Occipital lobe (tissue), 2 donors: ENCODE measurements around the gene COLQ. TPM values are rescaled to one million over a fixed set of nuclear protein-coding genes. Genes with fewer than 3 reads are reported as not detected.

Experiments used
- DNase-seq: peaks from one replicate; lab custom pipeline; 2025; lab: John Stamatoyannopoulos, UW
- total RNA-seq: library from RNA; depleted of rRNA; stranded (reverse); fragments of >200 nt; gene quantifications from one replicate; pipeline ENCODE4 v1.2.3, GENCODE V29; 2014

Gene COLQ
- total RNA-seq, 1 donor from 2014 or later: 3.0 TPM

DNA sequence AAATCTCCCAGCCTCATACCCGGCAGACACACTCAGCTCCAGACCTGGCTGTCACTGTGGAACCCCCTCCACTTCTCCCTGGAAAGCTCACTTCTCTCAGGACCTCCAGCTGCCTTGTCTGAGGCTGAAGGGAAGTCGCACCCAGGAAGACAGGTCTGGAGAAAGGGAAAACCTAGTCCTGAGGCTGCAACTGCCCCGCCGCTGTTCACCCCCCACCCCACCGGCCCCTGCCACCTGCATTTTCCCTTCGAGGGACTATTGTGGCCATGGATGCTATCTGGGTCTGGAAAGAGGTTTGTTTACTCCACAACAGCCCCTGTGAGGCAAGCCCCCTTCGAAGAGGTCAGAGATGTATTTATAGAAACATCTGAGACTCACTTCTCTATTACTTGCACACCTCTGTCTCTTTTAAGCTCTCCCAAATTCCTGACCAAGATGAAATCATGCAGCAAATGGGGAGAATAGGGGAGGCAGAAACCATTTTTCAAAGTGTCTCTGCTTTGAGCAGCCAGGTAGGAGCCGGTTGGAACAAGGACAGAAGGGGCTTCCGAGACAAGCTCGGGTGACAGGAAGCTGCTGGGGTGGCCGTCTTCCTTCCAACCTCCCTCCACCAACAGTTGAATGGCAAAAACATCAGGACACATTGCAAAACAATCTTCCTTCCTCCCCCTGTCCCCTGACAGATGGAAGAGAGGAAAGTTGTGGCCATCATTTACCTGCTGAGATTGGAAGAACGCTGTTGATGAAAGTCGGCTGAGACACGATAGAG, 518 bp downstream of the COLQ start:
- DNase-seq: no peak

DNA sequence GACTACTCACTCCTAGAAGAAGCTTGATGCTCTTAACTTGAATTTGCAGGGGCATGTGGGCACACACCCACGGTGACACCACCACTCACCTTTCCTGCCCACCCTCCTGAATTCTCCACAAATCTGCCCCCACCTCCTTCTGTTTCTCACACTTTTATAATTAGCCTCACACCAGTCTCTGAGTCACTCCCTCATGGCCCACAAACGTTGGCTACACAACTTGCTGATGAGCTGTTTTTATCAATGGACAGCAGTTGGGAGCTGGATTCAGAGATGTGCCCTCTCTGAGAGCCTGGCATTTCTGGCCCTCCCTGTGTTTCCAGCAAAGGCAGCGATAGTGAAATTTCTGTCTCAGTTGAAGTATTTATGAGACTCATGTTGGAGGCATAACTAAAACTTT, 1.3 kb downstream of the COLQ start:
- DNase-seq: no peak

DNA sequence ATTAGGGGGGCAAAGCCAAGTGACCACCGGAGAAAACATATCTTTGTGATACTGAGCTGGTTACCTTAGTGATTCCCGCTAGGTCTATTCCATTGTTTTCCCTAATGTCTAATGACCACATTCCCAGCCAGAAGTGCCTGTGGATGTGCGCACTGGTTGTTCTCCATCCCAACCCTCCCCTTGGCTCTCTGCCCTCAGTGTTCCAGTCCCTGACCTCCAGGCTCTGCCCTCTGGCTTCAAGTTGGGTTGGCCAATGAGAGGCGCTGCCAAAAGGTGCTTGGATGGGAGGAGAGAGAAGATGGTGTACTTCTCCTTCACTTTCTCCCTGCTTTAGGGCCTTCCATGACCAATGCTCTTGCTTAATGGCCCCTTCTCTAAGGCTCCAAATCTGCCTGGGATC, 2.4 kb downstream of the COLQ start:
- no peak for DNase-seq

DNA sequence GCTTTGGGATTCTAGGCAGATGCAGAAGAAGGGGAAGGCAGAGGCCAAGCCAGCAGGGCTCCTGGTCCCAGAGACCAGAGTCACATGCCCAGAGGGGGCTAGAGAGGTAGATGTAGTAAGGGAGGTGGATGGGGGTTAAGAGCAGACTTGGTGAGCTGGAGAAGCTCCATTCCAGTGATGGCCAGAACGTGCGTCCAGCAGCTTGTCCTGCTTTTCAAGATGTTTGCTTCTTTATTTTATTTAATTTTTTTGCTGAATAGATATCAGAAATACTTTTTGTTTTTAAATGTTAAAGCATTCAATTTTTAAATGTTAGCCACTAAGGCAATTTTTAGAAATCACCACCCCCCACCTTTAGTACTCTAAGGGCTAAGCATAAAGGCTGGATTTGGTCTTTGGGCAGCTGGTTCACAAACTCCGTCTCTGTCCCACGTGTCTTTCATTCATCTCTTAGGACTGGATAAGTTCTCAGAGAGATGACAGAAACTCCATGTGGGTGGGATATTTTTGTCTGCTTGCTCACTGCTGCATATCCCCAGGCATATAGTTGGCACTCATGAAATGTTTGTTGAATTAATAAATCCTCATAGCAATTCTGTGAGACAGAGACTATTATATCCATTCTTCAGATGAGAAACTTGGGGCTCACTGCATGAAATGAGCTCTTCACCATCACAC, 6.7 kb downstream of the COLQ start:
- DNase-seq: no peak

DNA sequence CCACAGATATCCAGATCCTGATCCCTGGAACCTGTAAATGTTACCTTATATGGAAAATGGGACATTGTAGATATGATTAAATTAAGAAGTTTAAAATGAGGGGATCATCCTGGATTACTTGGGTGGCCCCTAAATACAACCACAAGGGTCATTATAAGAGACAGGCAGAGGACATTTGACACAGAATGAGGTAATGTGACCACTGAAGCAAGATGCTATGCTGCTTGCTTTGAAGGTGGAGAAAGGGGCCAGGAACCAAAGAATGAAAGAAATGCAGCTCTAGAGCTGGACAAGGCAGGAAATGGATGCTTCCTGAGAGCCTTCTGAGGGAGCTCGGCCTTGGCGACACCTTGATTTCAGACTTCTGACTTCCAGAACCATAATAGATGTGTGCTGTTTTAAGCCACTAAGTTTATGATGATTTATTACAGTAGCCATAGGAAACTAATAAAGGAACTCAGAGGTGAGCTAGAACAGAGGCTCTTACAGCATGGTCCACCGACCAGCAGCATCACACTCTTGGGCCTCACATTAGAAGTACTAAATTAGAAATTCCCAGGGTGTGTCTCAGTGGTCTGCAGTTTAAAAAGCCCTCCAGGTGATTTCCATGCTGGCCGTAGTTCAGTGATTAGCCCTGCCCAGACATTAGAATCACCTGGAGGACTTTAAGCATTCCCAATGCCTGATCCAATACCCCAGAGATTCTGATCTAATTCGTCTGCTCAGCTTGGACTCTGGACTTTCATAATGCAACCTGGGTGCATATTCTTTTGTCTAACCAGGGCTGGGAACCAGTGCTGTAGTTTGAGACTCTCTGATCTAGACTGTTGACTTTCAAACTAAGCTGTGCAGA, 7.5 kb downstream of the COLQ start:
- no peak for DNase-seq

DNA sequence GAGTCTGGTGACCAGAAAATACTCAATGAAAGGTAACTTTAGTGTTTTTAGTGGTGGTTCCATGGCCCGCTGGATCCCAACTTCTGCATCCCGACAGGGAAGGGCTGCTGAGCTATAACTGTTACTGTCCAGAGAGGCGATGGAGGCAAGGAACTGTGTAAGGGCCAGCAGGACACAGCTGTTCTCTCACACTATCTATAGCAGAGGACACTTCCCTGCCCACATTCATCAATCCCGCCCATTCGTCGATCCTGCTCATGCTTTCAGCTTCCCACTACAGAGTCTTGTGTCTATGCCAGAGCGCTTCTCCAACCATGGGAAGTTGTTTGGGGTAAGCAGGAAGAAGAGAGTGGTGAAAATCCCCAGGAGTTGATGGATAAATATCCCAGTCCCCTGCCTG, 8.4 kb downstream of the COLQ start:
- DNase-seq: no peak

DNA sequence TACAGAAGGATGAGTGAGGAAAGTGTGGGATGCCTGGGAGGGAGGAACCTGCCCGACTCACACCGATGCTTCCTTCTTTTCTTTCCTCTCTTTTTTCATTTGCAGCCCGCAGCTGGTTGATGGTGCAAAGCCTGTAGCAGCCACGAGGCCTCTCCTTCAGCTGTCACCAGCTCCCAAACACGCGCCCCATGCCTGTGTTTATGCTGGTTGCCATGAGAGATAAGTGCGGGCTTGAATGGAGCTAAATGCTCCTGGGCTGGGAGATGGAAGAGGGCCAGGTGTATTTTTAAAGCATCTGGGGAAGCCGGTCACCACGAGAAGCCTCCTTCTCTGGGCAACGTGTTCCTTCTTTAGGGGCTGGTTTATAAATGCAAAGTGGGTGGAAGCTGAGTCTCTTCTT, 9.3 kb downstream of the COLQ start:
- DNase-seq: peak; percentile 61

DNA sequence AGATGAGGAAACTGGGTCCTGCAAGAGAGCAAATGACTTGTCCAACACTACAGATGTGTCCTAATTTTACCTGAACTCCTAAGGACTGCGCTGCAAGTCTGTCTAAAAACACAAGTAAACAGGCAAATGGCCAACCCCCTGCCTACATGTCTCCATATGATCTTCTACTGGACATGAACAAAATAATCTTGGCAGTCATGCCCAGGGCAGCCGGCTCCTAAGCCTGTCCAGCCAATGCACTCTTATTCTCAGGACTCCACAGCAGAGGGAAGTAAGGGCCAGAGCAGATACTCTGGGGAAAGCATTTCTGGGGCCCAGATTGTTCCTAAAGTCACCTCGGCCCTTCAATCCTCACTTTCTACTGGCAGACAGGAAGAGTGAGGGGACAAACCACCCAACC, 10.3 kb downstream of the COLQ start:
- no peak for DNase-seq

DNA sequence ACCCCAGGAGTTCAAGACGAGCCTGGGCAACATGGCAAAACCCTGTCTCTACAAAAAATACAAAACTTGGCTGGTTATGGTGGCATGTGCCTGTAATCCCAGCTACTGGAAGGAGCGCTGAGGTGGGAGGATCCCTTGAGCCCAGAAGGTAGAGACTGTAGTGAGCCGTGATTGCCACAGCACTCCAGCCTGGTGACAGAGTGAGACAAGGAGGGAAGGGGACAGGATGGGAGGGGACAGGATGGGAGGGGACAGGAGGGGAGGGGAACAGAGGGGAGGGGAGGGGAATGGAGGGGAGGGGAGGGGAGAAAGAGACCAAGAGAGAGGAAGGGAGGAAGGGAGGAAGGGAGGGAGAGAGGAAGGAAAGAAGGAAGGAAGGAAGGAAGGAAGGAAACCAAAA, 11.0 kb downstream of the COLQ start:
- DNase-seq: no peak

DNA sequence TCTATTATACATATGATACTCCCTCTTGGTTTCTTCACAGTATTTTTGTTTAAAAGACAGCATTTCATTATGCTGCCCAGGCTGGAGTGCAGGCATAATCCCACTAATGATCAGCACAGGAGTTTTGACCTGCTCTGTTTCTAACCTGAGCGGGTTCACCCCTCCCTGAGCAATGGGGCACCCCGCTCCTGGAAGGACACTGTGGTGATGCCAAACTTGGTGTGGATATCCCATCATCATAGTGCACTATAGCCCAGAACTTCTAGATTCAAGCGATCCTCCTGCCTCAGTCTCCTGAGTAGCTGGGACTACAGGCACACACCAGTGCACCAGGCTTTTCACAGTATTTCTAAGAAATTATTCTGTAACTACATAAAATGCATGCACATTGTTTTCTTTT, 14.9 kb downstream of the COLQ start:
- DNase-seq: no peak

DNA sequence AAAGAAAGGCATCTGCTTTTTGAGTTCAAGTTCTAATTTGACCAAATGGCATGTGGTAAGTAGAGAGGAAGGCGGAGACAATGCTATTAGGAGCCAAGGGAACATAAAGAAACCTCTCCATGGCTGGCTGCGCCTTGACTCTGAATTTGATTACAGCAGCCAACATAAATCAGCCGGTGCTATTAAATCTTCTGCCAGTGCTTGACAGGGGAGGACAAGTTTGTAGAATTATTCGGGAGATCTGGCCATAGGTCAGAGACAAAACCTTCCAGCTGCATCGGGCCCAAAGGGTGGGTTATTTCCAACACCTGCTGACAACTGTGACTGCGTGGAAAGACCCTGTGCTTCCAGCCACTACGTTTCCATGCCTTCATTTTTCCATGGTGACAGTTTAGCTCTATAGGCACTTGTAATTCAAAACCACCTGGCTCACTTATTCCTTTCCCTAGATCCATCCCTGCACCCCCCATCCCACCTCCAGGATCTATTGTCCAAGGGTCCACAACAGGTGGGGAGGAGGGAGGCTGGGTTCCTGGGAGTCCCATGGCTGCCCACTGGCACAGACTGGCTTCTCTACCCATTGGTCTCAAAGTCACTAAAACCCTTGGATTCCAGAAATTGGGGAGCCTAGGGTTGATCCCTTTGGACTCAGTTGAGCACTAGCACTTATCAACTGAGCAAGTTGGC, 15.9 kb downstream of the COLQ start:
- no peak for DNase-seq

DNA sequence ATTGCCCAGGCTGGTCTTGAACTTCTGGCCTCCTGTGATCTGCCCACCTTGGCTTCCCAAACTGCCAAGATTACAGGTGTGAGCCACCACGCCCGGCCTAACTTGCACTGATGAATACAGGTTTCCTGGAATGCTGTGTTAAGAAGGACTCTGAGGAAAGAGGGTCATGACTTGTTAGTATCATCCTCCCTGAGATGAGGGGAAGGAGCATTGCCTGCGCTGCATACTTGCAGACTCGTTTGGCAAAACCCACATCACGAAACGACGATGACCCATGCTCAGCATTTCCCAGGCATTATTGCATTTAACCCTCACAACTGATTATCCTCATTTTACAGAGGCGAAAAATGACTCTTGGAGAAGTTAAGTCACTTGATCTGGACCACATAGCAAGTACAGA, 18.9 kb downstream of the COLQ start:
- DNase-seq: no peak

DNA sequence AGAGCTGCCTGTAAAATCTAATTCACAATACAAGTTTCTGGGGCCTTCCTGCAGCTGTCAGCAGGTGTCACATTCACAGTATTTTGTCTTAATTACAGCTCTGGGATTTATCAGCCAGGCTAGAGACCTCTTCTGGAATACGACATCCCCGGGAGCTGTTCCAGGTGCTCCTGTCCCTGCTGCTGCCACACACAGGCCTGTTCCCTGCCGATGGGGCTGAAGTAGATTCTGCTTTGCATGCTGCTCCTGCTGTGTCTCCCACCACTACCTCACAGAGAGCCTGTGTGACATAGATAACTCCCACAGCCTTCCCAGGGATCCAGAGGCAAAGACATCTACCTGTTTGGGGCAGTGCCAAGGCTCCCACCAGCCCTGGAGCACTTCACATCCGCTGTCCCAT, 20.4 kb downstream of the COLQ start:
- no peak for DNase-seq

DNA sequence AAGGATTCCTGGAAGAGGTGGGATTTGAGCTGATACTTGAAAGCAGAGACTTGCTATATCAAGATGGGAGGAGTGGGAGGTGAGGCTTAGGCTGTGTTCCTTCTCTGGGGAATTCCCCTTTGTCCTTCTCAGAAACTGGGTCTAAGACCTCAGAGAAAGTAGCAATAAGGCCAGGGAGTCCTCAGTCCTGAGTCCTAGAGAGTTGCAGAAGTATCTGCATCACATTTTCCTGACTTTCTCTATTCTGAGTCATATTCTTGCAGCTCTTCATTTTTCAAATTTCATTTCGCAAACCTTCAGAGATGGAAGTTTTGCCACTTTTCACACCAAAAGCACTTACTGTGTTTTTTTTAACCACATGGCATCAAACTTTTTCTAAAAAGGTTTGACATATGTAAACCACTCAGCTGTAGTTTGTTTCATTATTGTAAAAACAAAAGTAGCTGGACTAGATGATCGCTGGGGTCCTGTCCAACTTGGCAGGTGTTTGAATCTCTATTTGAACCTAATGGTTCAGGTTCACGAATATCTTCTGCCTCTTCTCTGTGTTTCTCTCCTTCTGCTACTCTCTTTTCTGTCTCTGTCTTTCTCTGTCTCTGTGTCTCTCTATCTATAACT, 21.3 kb downstream of the COLQ start:
- DNase-seq: no peak

DNA sequence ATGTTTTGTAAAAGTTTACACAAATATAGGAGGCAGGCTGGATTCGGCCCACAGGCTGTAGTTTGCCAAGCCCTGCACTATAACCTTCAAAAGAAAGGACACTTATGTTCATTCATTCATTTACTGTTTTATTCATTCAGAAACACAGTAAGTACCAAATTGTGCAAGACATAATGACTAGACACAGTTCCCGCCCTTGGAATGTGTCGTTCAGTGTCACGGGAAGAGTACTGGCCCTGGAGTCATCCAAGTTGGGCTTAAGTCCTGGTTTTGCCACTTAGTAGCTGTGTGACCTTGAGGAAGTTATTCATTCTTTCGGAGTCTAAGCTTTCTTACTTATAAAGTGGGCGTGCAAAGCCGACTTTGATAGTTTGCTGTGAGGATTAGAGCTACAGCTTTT, 22.0 kb downstream of the COLQ start:
- no peak for DNase-seq

DNA sequence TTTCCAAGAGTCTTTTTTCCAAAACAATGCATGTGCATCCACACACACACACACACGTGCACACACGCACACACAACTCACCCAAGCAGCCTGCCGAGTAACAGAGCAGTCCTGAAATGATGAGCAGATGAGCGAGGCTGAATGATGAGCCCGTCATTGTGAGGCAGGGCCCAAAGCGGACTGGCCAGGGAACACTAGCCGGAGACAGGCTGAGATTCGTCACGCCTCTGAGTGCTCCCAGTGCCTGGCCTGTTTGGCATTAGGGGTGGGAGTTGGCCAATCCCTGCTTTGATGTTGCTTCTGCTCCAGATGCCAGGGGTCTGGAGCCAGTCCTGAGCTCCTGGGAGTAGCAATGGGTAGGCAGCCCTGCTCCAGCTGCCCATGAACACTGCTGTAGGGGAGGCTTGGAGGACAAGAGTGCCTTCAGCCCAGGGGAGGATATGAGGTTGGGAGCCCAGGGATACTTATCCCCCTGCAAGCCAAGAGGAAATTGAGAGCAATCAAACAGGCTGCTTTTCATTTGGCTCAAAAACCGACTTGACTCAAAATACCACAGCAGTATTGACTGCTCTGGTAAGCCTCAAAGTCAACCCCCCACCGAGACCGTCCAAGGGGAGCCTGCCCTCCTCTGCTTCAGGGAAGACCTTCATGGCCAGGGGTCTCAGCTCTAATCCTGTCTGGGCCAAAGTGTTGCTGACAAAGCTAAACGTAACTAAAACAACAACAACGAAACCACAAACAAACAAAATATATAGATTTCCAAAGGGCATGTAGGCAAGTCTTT, 22.9 kb downstream of the COLQ start:
- DNase-seq: no peak

DNA sequence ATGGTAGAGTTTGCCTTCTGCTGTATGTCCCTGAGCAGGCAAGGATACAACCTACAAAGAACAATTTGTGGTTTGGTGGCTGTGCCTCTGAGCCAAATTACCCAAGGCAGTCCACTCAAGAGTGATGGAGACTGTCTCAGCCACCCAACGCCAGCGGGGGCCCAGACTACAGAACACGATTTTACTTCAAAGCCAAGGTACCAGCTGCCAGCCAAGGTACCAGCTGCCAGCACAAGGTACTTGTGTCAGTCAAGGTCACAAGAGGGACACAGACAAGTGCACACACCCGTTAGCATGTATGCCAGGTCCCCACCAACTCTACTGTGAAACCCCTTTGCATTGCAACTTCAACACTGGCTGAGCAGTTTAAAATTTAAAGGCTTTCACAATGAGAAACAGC, 23.5 kb downstream of the COLQ start:
- DNase-seq: no peak

DNA sequence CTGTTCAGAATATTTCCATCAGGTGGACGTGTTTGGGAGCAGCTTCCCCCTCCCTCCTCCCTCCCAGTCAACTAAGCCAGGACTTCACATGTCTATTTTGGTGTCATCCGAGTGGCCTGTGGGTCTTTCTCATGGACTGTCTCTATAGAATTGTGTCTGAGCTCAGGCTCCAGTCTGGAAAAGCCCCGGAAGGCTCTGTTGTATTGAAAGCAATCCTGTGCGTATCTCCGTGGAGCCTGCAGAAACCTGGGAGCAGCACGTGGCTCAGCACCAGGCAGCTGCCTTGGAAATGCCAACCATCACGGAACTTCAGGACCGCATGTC, 25.2 kb downstream of the COLQ start:
- no peak for DNase-seq

DNA sequence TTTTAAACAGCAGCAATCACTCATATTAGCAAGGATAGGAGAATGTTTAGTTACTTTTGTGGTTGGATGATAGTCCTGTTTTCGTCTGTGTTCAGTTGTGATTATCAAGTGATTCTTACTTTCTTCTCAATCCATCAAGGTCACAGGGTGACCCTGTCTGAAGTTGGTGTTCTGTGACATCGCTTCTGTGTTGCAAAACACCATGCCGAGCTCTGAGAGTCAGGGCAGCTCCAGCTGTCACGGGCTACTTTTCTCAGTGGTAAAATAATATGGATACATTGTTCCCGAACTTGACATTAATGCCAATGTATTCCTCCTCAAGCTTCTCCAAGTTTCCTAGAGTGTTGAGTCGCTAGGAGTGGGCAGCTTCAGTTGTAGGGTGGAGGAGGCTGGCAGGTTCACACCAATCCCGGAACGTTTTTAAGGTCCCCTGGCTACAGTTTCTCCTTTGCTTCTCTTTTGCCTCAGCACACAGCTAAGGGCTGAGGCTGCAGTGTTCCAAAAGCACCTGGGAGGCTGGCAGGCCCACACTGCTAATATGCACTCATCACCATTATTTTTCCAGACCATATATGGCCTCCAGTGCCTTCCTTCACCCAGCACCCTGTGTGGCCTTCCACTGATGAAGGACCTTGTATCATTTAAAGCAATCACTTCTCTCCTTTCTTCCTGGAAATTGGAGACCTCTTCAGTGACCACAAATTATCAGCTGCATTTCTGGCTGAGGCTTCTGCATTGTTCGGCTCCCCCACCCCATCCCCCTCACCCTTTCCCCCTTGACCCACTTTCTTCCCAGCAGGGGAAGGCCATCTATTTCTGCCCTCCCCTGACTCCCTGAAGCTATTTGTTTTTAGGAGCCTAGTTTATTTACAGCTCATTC, 25.8 kb downstream of the COLQ start:
- DNase-seq: no peak

DNA sequence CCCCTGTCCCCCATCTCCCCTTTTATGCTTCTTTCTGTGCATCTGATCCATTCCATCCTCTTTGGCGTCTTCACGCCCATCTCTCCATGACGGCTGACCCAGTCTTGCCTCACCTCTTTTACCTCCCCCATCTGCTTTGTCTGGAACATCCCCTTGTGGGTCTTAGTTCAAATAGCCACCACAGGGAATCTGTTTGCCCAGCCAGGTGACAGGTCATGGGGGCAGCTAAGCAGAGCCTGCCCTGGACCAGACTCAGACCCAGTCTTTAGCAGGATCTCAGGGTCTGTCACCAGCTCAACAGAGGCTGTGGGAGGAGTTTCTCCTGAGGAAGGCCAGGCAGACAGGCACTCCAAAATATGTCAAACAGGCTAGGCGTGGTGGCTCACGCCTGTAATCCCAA, 28.1 kb downstream of the COLQ start:
- no peak for DNase-seq
